Type B pancreatic cell (in vitro differentiated cells): Measurements from ENCODE around the gene TEX55. TPM values are rescaled to one million over a fixed set of nuclear protein-coding genes. Genes with fewer than 3 reads are reported as not detected.

Source experiments
- DNase-seq: peaks from one replicate; pipeline ENCODE4 v3.0.0; 2021; ENCODE audit warnings: mixed read lengths; ENCODE audit not compliant: unreplicated experiment; ENCODE audit errors: extremely low spot score
- H3K27ac Mint-ChIP-seq: 2 replicates; pipeline ENCODE4 v1.8.0; 2021; ENCODE audit warnings: mild to moderate bottlenecking, mixed read lengths
- H3K27me3 Mint-ChIP-seq: 2 replicates; pipeline ENCODE4 v1.8.0; 2021; ENCODE audit warnings: mixed read lengths
- H3K36me3 Mint-ChIP-seq: 2 replicates; pipeline ENCODE4 v1.8.0; 2021; ENCODE audit warnings: mixed read lengths
- H3K4me1 Mint-ChIP-seq: one replicate; pipeline ENCODE4 v1.8.0; 2021; ENCODE audit warnings: mixed read lengths; ENCODE audit not compliant: unreplicated experiment
- H3K4me3 Mint-ChIP-seq: 2 replicates; pipeline ENCODE4 v1.8.0; 2021; ENCODE audit warnings: mild to moderate bottlenecking, mixed read lengths
- H3K9me3 Mint-ChIP-seq: 2 replicates; pipeline ENCODE4 v1.8.0; 2021; ENCODE audit warnings: mixed read lengths
- CTCF ChIP-seq: fragments of 200-600 bp; sonication (generic); conservative IDR thresholded peaks from 2 replicates; pipeline ENCODE4 v1.5.0; 2021; ENCODE audit warnings: antibody characterized with exemption, mild to moderate bottlenecking
- total RNA-seq: library from RNA; stranded (reverse); gene quantifications from 2 replicates; pipeline ENCODE4 v1.2.1, GENCODE V29; 2021; ENCODE audit warnings: low replicate concordance

TEX55 gene
- total RNA-seq, 1 donor from 2014 or later, result not detected

GRCh38 chr3:119170821-119171220 lies 24.9 kb downstream of the TEX55 start:
- peaks cover 19% of the 10 kb centered on the region for H3K27me3 Mint-ChIP-seq

GRCh38 chr3:119173325-119173724 lies 27.4 kb downstream of the TEX55 start, which contains the start of gene UPK1B:
Gene UPK1B (plus strand): TSS chr3:119173598. CDS start chr3:119186742, 13,144 bp downstream.
- H3K36me3 Mint-ChIP-seq, result no peaks in the 10 kb centered on the region
- no peak for TF ChIP-seq CTCF
- peak within 1 kb of the TSS; percentile 63 for H3K27ac Mint-ChIP-seq
- H3K9me3 Mint-ChIP-seq, result peaks cover 6% of the 10 kb centered on the region
- peaks cover 7% of the 10 kb centered on the region for H3K4me1 Mint-ChIP-seq
- H3K27me3 Mint-ChIP-seq, result peaks cover 21% of the 10 kb centered on the region
- peak within 1 kb of the TSS; percentile 72 for H3K4me3 Mint-ChIP-seq
- no peak for DNase-seq

More at GRCh38 chr3:119170821-119171220, 24.9 kb downstream of the TEX55 start:
- no peak for TF ChIP-seq CTCF
- H3K27ac Mint-ChIP-seq, result no peak overlapping the region
- no peaks in the 10 kb centered on the region for H3K9me3 Mint-ChIP-seq
- no peak overlapping the region for H3K4me3 Mint-ChIP-seq
- DNase-seq, result no peak
- peaks cover 3% of the 10 kb centered on the region for H3K4me1 Mint-ChIP-seq
- H3K36me3 Mint-ChIP-seq, result no peaks in the 10 kb centered on the region

GRCh38 chr3:119175872-119176756 lies 30.1 kb downstream of the TEX55 start:
- no peak for TF ChIP-seq CTCF
- Mint-ChIP-seq H3K27me3 (peaks cover 21% of the 10 kb centered on the region), H3K36me3 (no peaks in the 10 kb centered on the region), H3K9me3 (peaks cover 6% of the 10 kb centered on the region), H3K4me1 (peaks cover 7% of the 10 kb centered on the region), H3K27ac (peak overlapping the region; percentile 87), H3K4me3 (peak overlapping the region; percentile 65)
- no peak for DNase-seq

- Mint-ChIP-seq H3K27me3 (peaks cover 21% of the 10 kb centered on the region), H3K4me1 (peaks cover 7% of the 10 kb centered on the region), H3K36me3 (no peaks in the 10 kb centered on the region), H3K27ac (peak overlapping the region; percentile 87), H3K4me3 (peak overlapping the region; percentile 35), H3K9me3 (peaks cover 6% of the 10 kb centered on the region)
- DNase-seq, result no peak
- TF ChIP-seq CTCF, result no peak
Observed at GRCh38 chr3:119176778-119177177, 30.8 kb downstream of the TEX55 start.

GRCh38 chr3:119177321-119177720 lies 31.4 kb downstream of the TEX55 start:
- H3K27ac Mint-ChIP-seq, result peak overlapping the region; percentile 87
- peaks cover 7% of the 10 kb centered on the region for H3K4me1 Mint-ChIP-seq
- no peak overlapping the region for H3K4me3 Mint-ChIP-seq
- H3K9me3 Mint-ChIP-seq, result peaks cover 6% of the 10 kb centered on the region
- no peak for DNase-seq
- no peak for TF ChIP-seq CTCF
- peaks cover 21% of the 10 kb centered on the region for H3K27me3 Mint-ChIP-seq
- H3K36me3 Mint-ChIP-seq, result no peaks in the 10 kb centered on the region
